Hepatocyte (in vitro differentiated cells): ENCODE data around the gene NRARP. TPM values are rescaled to one million over a fixed set of nuclear protein-coding genes. Genes with fewer than 3 reads are reported as not detected.
A peak's percentile ranks its signal among the peaks of the same experiment; 100 is the strongest.

Experiments used
- DNase-seq: peaks from one replicate; pipeline ENCODE4 v3.0.0-alpha.2; 2016; ENCODE audit warnings: low spot score
- H2AFZ ChIP-seq: fragments of 200-600 bp; sonication (generic); 2 replicates; pipeline ENCODE4 v1.6.0; 2016; ENCODE audit warnings: antibody characterized with exemption, mild to moderate bottlenecking
- H3K27ac ChIP-seq: fragments of 200-600 bp; sonication (generic); 2 replicates; pipeline ENCODE4 v1.5.1; 2016; ENCODE audit warnings: mild to moderate bottlenecking
- H3K27me3 ChIP-seq: fragments of 200-600 bp; sonication (generic); 2 replicates; pipeline ENCODE4 v1.6.1; 2016
- H3K36me3 ChIP-seq: fragments of 200-600 bp; sonication (generic); replicated peaks from 2 replicates; pipeline ENCODE4 v1.5.1; 2016; ENCODE audit warnings: low read depth; ENCODE audit not compliant: insufficient read depth
- H3K4me1 ChIP-seq: fragments of 200-600 bp; sonication (generic); 2 replicates; pipeline ENCODE4 v1.5.1; 2016; ENCODE audit warnings: mild to moderate bottlenecking, moderate library complexity; ENCODE audit not compliant: insufficient read depth
- H3K4me2 ChIP-seq: fragments of 200-600 bp; sonication (generic); 2 replicates; pipeline ENCODE4 v1.6.0; 2016
- H3K4me3 ChIP-seq: fragments of 200-600 bp; sonication (generic); 2 replicates; pipeline ENCODE4 v1.5.1; 2016; ENCODE audit warnings: mild to moderate bottlenecking
- H3K79me2 ChIP-seq: fragments of 200-600 bp; sonication (generic); 2 replicates; pipeline ENCODE4 v1.6.0; 2017; ENCODE audit warnings: mild to moderate bottlenecking
- H3K9me2 ChIP-seq: fragments of 200-600 bp; sonication (generic); replicated peaks from 2 replicates; pipeline ENCODE4 v1.6.0; 2017; ENCODE audit warnings: mild to moderate bottlenecking; ENCODE audit not compliant: insufficient read depth
- H3K9me3 ChIP-seq: fragments of 200-600 bp; sonication (generic); 2 replicates; pipeline ENCODE4 v1.5.1; 2016; ENCODE audit warnings: low read depth, mild to moderate bottlenecking
- H4K20me1 ChIP-seq: fragments of 200-600 bp; sonication (generic); 2 replicates; pipeline ENCODE4 v1.6.0; 2016; ENCODE audit warnings: mild to moderate bottlenecking; ENCODE audit not compliant: insufficient read depth, poor library complexity, severe bottlenecking
- CTCF ChIP-seq: fragments of 200-600 bp; sonication (generic); IDR thresholded peaks from 2 replicates; pipeline ENCODE4 v1.5.1; 2016; ENCODE audit warnings: antibody characterized with exemption, mild to moderate bottlenecking; ENCODE audit not compliant: poor library complexity
- EZH2 ChIP-seq: fragments of 200-600 bp; sonication (generic); IDR thresholded peaks from 2 replicates; pipeline ENCODE4 v1.6.1; 2016; ENCODE audit warnings: antibody characterized with exemption, mild to moderate bottlenecking, borderline replicate concordance
- EZH2phosphoT487 ChIP-seq: fragments of 200-600 bp; sonication (generic); IDR thresholded peaks from one replicate; pipeline ENCODE4 v1.6.1; 2018; ENCODE audit warnings: antibody characterized with exemption, mild to moderate bottlenecking, low read depth, moderate library complexity; ENCODE audit not compliant: unreplicated experiment, severe bottlenecking
- WGBS: methylation state at CpG from one replicate; pipeline ENCODE4 v1.1.6; 2016; ENCODE audit warnings: low lambda C conversion rate; ENCODE audit errors: missing lambda C conversion rate; 5-methylcytosine and 5-hydroxymethylcytosine counted together
- polyA plus RNA-seq: library from polyadenylated mRNA; unstranded; fragments of >200 nt; fragmentation: Nextera tagmentation; extraction: Ambion mirVana; gene quantifications from 2 replicates; pipeline ENCODE4 v1.2.1, GENCODE V29; 2016
- total RNA-seq: library from RNA; depleted of rRNA; stranded (reverse); fragments of >200 nt; gene quantifications from 2 replicates; pipeline ENCODE4 v1.2.3, GENCODE V29; 2014

NRARP gene
- total and polyA plus RNA-seq, 2 experiments from 2014 or later = 5.3 to 18.7 TPM

DNA sequence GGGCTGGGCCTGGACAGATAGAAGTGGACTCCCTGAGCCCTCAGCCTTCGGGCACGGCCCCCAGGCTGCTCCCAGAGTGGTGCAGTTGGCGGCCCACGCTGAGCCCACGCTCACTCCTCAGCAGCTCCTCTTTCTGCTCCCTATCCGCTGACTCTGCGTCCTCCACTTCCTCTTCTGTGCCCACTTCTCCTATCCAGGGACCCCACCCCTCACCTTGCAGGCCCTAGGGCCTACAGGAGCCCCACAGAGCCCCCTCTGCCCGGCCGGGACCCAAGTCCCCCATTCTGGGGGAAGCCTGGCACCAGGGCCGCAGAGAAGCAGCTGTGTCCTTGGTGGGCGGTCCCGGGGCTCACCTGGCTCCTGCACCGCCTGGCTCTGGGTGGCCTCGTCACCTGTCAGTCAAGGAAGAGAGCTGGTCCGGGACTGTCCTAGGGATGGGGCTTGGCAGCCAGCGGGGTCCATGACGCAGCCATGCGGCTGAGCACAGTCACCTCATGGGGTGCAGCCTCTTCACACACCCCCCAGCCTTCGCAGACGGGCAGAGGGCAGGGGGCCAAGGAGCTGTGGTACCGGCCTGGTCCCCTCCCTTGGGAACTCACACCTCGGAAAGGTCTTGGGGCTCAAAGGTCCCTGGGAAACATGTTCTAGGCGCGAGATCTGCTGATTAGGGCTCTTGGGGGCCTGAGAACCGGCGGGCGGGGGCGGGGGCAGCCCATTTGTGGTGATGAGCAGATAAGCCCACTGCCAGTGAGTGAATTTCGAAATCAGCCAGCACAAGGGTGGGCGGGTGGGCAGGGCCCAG, 5.4 kb upstream of the NRARP start:
- Histone ChIP-seq H3K27me3 (no peaks in the 10 kb centered on the region), H3K4me2 (no peak overlapping the region), H3K79me2 (no peaks in the 10 kb centered on the region), H3K9me2 (no peaks in the 10 kb centered on the region), H3K9me3 (no peaks in the 10 kb centered on the region), H3K4me1 (peaks cover 26% of the 10 kb centered on the region), H4K20me1 (no peaks in the 10 kb centered on the region), H2AFZ (no peak overlapping the region), H3K4me3 (no peak overlapping the region), H3K27ac (no peak overlapping the region), H3K36me3 (no peaks in the 10 kb centered on the region)
- WGBS = 69% methylated on average over 29 of the region's 30 CpGs
- no peak for TF ChIP-seq CTCF
- TF ChIP-seq EZH2phosphoT487 = no peak
- TF ChIP-seq EZH2 = no peak
- DNase-seq = peak; percentile 40

DNA sequence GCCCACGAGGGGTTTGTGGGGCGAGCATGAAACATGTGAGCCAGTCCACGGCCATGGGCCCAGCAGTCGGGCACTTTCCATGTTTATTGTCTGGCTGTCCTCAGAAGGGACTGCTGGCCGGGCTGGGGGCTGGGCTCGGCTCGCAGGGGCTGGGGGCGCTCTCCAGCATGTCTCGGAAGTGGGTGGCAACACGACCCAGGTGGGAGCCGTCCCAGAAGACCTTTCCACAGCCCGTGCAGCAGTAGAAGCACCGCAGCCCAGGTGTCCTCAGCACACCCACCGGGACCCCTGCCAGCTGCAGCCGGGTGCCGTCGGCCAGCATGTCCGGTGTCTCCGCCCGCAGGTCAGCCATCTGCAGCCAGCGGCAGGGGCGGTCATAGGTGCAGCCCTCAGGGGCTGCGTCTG, 4.8 kb upstream of the NRARP start:
- Histone ChIP-seq H3K4me1 (peaks cover 21% of the 10 kb centered on the region), H3K27ac (no peak overlapping the region), H4K20me1 (no peaks in the 10 kb centered on the region), H3K4me2 (no peak overlapping the region), H3K9me2 (no peaks in the 10 kb centered on the region), H3K36me3 (no peaks in the 10 kb centered on the region), H3K9me3 (no peaks in the 10 kb centered on the region), H2AFZ (no peak overlapping the region), H3K4me3 (no peak overlapping the region), H3K79me2 (no peaks in the 10 kb centered on the region), H3K27me3 (no peaks in the 10 kb centered on the region)
- no peak for DNase-seq
- TF ChIP-seq EZH2phosphoT487 = no peak
- no peak for TF ChIP-seq CTCF
- no peak for TF ChIP-seq EZH2
- WGBS = 83% methylated on average over 19 of the region's 23 CpGs

DNA sequence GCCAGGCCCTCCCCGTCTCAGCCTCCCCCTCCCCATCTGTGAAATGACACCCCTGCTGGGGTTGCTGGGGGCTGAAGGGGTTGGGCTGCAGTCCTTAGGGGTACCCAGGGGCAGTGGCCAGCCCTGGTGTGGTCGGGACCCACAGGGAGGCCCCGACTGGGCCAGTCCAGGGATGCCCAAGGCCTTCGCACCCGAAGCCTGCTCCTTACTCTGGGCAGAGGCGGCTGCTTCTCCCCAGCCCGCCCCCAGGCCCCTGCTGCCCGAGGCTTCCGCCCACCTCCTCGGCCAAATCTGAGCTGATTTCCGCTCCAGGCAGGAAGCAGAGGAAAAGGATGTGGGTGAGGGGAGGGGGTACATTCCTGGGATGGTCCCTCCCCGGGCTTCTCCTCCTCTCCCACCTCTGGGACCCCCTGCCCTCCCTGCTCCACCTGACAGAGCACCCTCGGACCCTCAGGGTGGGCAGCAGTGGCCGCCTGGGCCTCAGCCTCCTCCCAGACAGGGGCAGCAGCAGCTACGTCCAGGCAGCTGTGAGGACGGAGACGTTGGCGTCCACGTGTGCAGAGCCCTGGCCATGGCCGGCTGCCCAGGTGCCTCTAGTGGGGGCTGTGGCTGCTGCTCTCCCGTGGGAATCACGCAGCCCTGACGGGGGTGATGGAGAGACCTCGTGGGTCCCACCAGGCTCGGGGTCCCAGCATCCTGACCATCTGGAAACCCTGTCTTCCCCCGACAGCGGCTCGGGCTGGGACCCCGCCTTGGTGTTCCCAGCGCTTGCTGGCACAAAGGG, 4.2 kb upstream of the NRARP start:
- Histone ChIP-seq H3K4me1 (peaks cover 19% of the 10 kb centered on the region), H3K4me2 (no peak overlapping the region), H4K20me1 (no peaks in the 10 kb centered on the region), H3K27ac (no peak overlapping the region), H3K36me3 (no peaks in the 10 kb centered on the region), H3K9me2 (no peaks in the 10 kb centered on the region), H3K4me3 (no peak overlapping the region), H3K9me3 (no peaks in the 10 kb centered on the region), H3K27me3 (no peaks in the 10 kb centered on the region), H2AFZ (no peak overlapping the region), H3K79me2 (no peaks in the 10 kb centered on the region)
- 81% methylated on average over 20 of the region's 30 CpGs for WGBS
- TF ChIP-seq CTCF (no peak), EZH2phosphoT487 (no peak), EZH2 (no peak)
- DNase-seq = no peak
